ENCODE measurements around the gene CHI3L2.

Gene CHI3L2

GRCh38 chr1:111221633-111222291 lies 5.8 kb upstream of the CHI3L2 start:
- DNase-seq = no peak

DNA sequence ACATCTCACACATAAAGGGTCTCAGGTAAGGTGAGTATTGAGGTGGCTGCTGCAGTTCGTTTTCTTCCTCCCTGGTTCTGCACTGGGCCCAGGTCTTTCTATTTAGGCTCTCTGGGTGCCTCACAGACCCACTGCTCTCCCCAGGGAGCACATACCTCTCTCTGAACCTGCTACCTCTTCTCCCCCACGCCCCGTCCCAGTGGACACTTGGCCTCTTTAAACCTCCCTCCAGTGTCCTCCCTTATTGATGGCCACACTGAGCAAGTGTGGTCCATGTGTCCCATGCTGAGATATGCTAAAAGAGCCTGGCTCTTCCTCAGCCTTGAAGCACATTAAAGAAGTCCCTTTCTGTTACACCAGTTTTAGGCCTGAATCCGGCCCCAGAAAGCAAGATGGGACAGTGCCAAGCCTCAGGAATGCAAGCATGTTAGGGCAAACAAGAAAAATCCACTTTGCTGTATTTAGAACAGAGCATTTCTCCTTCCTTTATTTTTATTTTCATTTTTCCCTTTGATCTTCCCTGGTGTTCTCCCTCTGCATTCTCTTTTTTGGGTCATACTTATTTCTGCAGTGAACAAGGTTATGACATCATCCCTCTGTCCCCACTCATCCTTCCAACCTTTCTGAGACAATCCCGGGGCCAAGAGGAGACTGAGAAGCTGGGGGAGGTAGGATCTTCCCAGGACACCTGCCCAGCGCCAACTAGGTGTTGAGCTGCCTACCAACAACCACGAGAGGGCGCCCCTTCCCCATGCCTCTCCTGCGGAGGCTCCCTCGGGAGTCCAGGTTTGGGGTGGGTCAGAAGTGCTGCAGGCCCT lies 5.0 kb upstream of the CHI3L2 start:
- DNase-seq = peak; percentile 63

DNA sequence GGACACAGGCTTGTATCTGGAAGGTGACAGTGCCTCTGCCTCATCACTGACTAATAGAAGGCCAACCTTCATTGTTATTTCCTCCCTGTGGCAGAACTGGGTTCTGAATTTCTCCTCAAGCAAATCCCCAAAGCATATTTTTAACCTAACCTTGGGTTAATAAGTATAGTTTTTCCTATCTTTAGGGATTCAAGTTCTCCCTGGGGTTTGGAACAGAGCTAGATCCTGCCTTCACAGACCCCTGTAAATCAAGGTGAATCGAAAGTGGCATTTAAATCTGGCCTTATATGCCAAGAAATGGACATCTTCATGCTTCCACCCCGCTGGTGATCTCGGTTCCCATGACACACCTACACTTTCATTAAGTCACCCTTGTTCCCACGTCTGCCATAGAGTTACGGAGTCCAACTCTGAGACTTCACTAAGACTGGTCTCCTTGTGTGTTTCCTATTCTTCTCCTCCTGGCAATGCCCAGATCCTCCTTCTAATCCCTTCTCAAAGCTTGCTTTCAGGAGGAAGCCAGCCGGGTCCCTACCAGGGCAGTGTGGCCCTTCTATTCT lies 4.3 kb upstream of the CHI3L2 start:
- DNase-seq = no peak

- no peak for DNase-seq
Observed at GRCh38 chr1:111225091-111225490, 2.4 kb upstream of the CHI3L2 start.

- no peak for DNase-seq
Observed at GRCh38 chr1:111225717-111226400, 1.7 kb upstream of the CHI3L2 start.

GRCh38 chr1:111227851-111228747 lies 586 bp downstream of the CHI3L2 start:
- no peak for DNase-seq

DNA sequence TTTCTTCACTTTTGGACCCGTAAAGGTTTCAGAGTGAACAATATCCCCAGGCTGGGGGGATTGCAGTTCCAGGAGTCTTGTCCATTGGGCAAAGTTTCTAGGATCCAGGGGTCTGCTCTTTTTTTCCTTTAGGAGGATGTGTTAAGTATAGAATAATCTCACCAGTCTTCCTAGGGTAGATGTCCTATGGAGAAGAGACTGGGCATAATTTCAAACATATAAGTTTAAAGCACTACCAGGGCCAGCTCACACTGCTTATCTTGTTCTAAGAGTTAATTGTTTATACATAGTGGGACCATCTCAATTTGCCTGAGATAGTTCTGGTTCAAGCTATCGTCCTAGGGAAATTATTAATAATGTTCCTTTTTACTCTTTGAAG lies 1.2 kb downstream of the CHI3L2 start:
- DNase-seq = no peak

DNA sequence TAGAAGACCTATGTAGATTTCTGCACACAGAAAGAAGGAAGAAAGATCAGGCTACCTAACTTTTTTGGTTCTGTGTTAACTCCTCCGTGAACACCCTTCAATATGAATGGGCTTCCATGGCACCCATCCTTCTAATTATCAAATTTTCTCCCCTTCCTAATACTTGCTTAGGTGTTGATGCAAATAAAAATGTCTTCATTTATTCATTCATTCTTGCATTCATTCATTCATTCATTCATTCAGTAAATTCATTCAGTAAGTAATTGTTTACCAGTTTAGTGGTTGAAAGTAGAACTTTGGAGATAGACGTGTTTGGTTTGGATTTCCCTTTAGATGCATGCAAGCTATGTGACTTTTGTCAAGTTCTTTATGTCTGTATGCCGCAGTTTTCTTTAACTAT lies 4.6 kb downstream of the CHI3L2 start:
- no peak for DNase-seq

DNA sequence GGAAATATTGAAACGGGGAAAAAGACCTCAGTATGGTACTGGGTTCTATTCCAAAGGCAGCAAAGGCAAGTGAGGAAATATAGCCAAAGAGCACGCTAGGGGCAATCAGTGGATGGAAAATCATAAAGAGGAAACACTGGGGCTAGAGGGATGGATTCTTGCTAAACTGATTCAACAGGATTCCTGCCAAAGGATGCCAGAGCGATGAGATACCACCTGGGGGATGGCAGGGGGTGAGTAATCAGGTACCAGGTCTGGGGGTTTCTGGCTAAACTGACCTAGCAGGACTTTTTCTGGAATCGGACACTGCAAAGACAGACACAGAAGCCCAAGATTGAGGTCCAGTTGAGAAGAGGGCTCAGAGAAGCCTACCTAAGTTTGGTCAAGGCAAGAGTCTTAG lies 6.7 kb downstream of the CHI3L2 start:
- DNase-seq = no peak

DNA sequence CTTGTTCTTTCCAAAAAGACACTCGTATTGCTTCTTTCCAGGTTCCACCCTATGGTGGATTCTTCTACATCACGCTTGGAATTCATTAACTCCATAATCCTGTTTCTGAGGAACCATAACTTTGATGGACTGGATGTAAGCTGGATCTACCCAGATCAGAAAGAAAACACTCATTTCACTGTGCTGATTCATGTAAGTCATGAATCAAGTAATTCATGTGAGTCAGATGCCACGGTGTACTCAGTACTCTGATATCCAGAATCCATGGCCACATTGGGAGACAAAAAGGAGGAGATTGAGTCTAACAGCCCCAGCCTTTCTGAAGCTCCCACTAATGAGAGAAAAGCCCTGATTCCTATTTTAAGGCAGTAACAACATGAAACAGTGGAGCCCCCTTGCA lies 7.4 kb downstream of the CHI3L2 start:
- no peak for DNase-seq

GRCh38 chr1:111236379-111236778 lies 8.9 kb downstream of the CHI3L2 start:
- no peak for DNase-seq

DNA sequence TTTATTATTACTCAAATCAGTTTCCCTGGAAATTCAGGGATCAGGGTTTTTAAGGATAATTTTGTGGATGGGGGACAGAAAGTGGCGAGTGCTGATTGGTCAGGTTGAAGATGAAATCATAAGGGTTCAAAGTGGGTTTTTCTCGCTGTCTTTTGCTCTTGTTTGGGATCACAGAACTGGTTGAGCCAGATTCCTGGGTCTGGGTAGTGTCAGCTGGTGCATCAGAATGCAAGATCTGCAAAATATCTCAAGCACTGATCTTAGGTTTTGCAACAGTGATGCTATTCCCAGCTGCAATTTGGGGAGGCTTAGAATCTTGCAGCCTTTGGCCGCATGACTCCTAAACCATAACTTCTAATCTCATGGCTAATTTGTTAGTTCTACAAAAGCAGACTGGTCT lies 9.3 kb downstream of the CHI3L2 start:
- DNase-seq = no peak

GRCh38 chr1:111238056-111238795 lies 10.7 kb downstream of the CHI3L2 start:
- no peak for DNase-seq

- DNase-seq = no peak
Observed at GRCh38 chr1:111241797-111242196, 14.3 kb downstream of the CHI3L2 start.

DNA sequence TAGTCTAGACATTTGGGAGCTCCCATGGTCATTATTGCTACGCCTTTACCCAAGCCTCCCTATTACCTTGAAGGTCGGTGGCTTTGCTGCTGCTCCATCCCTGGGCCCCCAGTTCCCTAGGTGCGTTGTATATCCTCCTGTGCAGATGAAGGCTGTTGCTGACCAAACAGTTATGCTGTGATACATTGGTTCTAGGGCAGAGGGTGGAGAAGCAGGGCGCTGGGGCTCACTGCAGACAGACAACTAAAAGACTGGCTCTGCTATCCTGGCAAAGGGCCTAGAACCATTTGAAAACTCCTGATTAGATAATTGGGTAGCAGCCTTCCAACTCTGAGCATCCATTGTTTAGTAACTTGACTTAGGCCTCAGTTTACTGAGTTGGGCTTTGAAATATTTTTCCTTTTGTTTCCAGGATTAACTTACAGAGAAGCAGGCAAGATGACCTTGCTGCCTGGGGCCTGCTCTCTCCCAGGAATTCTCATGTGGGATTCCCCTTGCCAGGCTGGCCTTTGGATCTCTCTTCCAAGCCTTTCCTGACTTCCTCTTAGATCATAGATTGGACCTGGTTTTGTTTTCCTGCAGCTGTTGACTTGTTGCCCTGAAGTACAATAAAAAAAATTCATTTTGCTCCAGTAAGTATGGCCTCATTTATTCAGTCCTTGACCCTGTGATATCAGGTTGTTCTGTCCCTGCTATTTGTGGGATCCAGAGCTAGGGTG lies 15.5 kb downstream of the CHI3L2 start:
- no peak for DNase-seq

GRCh38 chr1:111247125-111247838 lies 19.8 kb downstream of the CHI3L2 start:
- no peak for DNase-seq

- no peak for DNase-seq
Observed at GRCh38 chr1:111249960-111250359, 22.4 kb downstream of the CHI3L2 start.

- no peak for DNase-seq
Observed at GRCh38 chr1:111251570-111251969, 24.1 kb downstream of the CHI3L2 start.

DNA sequence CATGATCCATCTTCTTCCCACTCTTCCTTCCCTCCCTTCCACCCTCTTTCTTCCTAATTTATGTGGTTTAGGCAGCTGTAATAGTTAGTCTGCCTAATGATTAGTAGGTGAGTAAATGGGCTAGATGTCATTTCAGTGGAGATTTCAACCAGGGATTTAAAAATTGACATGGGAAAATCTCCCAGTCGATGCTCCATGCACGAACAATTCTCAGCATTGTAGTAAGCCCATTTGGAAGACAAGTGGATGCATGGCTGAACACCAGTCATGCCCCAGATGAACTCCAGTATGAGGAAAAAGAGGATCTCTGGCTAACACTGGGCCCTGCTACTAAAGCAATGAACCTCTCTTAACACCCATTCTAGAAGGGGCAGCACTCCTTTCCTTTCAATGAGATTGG lies 25.3 kb downstream of the CHI3L2 start:
- no peak for DNase-seq

- DNase-seq = no peak
Observed at GRCh38 chr1:111253876-111254275, 26.4 kb downstream of the CHI3L2 start.
